Body of pancreas (tissue), 4 donors: Measurements from ENCODE around the gene CHMP2B. TPM values are rescaled to one million over a fixed set of nuclear protein-coding genes. Genes with fewer than 3 reads are reported as not detected.

Source experiments
- ATAC-seq: fragments of 150-250 bp; one replicate; pipeline ENCODE4 v1.9.1; 2016
- DNase-seq, 4 donors: peaks; one replicate each; pipeline ENCODE4 v3.0.0-alpha.2; 2019
- H3K27ac ChIP-seq, 4 donors: fragments of 200-600 bp; sonication (generic); 1 replicate in 3 of 4; 2 replicates in 1 of 4; pipeline versions ENCODE4 v1.5.1 to v1.6.1; 2016 to 2019; ENCODE audit warnings: mild to moderate bottlenecking in 1 of 4, mixed read lengths in 1 of 4, moderate library complexity in 1 of 4
- H3K27me3 ChIP-seq, 2 donors: fragments of 200-600 bp; sonication (generic); one replicate each; pipeline ENCODE4 v1.6.0; 2016; ENCODE audit warnings: mild to moderate bottlenecking in 1 of 2
- H3K36me3 ChIP-seq, 2 donors: fragments of 200-600 bp; sonication (generic); replicated peaks in 1 of 2; 2 replicates each; pipeline ENCODE4 v1.5.1; 2016; ENCODE audit warnings: low read depth in 2 of 2; ENCODE audit not compliant: insufficient read depth in 1 of 2
- H3K4me1 ChIP-seq: fragments of 200-600 bp; sonication (generic); one replicate; pipeline ENCODE4 v1.6.0; 2016
- H3K4me3 ChIP-seq, 2 donors: fragments of 200-600 bp; sonication (generic); 1 replicate in 1 of 2; 2 replicates in 1 of 2; pipeline ENCODE4 v1.5.1; 2016 to 2019
- H3K9me3 ChIP-seq, 3 donors: fragments of 200-600 bp; sonication (generic); 1 replicate in 2 of 3; 2 replicates in 1 of 3; pipeline ENCODE4 v1.5.1; 2016
- CTCF ChIP-seq, 7 experiments: fragments of 450-650 bp in 4 of 7; fragments of 200-600 bp in 3 of 7; sonication (generic) in 3 of 7; IDR thresholded peaks; one replicate each; pipeline ENCODE4 v1.5.1; 2016 to 2019; ENCODE audit warnings: antibody characterized with exemption in 7 of 7
- POLR2A ChIP-seq, 3 donors: fragments of 450-650 bp; IDR thresholded peaks; one replicate each; pipeline ENCODE4 v1.6.1; 2016; ENCODE audit warnings: antibody characterized with exemption in 3 of 3, mild to moderate bottlenecking in 2 of 3
- WGBS, 2 donors: methylation state at CpG; one replicate each; pipeline ENCODE4 v1.1.5; 2017; 5-methylcytosine and 5-hydroxymethylcytosine counted together
- intact Hi-C: fragments of 100-400 bp; cut with DNase I; formaldehyde crosslinking; loops from one replicate; pipeline ENCODE4 v1.15.1; 2023
- total RNA-seq, 2 donors: library from RNA; depleted of rRNA; stranded (reverse); fragments of >200 nt; gene quantifications; one replicate each; pipeline ENCODE4 v1.1.0, GENCODE V29; 2016

Gene CHMP2B
- total RNA-seq, 2 donors from 2014 or later: 22.1 to 33.3 TPM

- H3K27me3 ChIP-seq: no peaks in the 10 kb centered on the region
- no peak overlapping the region for H3K27ac ChIP-seq
- TF ChIP-seq CTCF (IDR thresholded peaks at IDR 0.05) (no peak), POLR2A (IDR thresholded peaks at IDR 0.05) (no peak)
- H3K9me3 ChIP-seq: no peaks in the 10 kb centered on the region
- intact Hi-C loops: no loop called here
- ATAC-seq (no peak), DNase-seq (no peak)
- H3K4me3 ChIP-seq: no peak overlapping the region
- H3K36me3 ChIP-seq: no peaks in the 10 kb centered on the region
- H3K4me1 ChIP-seq: no peaks in the 10 kb centered on the region
- 46 to 56% methylated on average over 2 of the region's 2 CpGs for WGBS, 2 donors
These were observed 40.4 kb upstream of the CHMP2B start for GRCh38 chr3:87186608-87187159.

GRCh38 chr3:87191175-87191574 is 35.9 kb upstream of the CHMP2B start:
- Histone ChIP-seq H3K27me3 (no peaks in the 10 kb centered on the region), H3K36me3 (no peaks in the 10 kb centered on the region), H3K4me3 (no peak overlapping the region), H3K9me3 (no peaks in the 10 kb centered on the region), H3K4me1 (no peaks in the 10 kb centered on the region), H3K27ac (no peak overlapping the region)
- ATAC-seq (no peak), DNase-seq (no peak)
- TF ChIP-seq CTCF (IDR thresholded peaks at IDR 0.05) (no peak), POLR2A (IDR thresholded peaks at IDR 0.05) (no peak)
- WGBS, 2 donors: 41 to 61% methylated on average over 2 of the region's 2 CpGs
- intact Hi-C loops: no loop called here

GRCh38 chr3:87191641-87192040 is 35.5 kb upstream of the CHMP2B start:
- Histone ChIP-seq H3K4me3 (no peak overlapping the region), H3K27me3 (no peaks in the 10 kb centered on the region), H3K9me3 (no peaks in the 10 kb centered on the region), H3K27ac (no peak overlapping the region), H3K4me1 (no peaks in the 10 kb centered on the region), H3K36me3 (no peaks in the 10 kb centered on the region)
- intact Hi-C loops: no loop called here
- ATAC-seq (no peak), DNase-seq (no peak)
- TF ChIP-seq POLR2A (IDR thresholded peaks at IDR 0.05): no peak

- intact Hi-C loops: no loop called here
- DNase-seq (no peak), ATAC-seq (no peak)
- H3K9me3 ChIP-seq: no peaks in the 10 kb centered on the region
- no peaks in the 10 kb centered on the region for H3K4me1 ChIP-seq
- H3K4me3 ChIP-seq: no peak overlapping the region
- no peak overlapping the region for H3K27ac ChIP-seq
- 64 to 68% methylated on average over 1 of the region's 1 CpG for WGBS, 2 donors
- TF ChIP-seq CTCF (IDR thresholded peaks at IDR 0.05): no peak
- no peak for TF ChIP-seq POLR2A (IDR thresholded peaks at IDR 0.05)
- no peaks in the 10 kb centered on the region for H3K27me3 ChIP-seq
- no peaks in the 10 kb centered on the region for H3K36me3 ChIP-seq
These were observed 30.2 kb upstream of the CHMP2B start for GRCh38 chr3:87196879-87197278.

- TF ChIP-seq CTCF (IDR thresholded peaks at IDR 0.05): no peak
- no peak for TF ChIP-seq POLR2A (IDR thresholded peaks at IDR 0.05)
- Histone ChIP-seq H3K9me3 (no peaks in the 10 kb centered on the region), H3K27ac (no peak overlapping the region), H3K4me3 (no peak overlapping the region), H3K36me3 (no peaks in the 10 kb centered on the region), H3K4me1 (no peaks in the 10 kb centered on the region), H3K27me3 (no peaks in the 10 kb centered on the region)
- no peak for DNase-seq
- 65 to 72% methylated on average over 4 of the region's 4 CpGs for WGBS, 2 donors
- no peak for ATAC-seq
- intact Hi-C loops: no loop called here
These were observed 29.6 kb upstream of the CHMP2B start for GRCh38 chr3:87197531-87197930.
